LNCAP (cell line): ENCODE results near the gene TMEM135.

Source experiments
- CTCF ChIP-seq: fragments of 450-650 bp; IDR thresholded peaks from 2 replicates; pipeline ENCODE4 v1.5.1; 2017; ENCODE audit warnings: mild to moderate bottlenecking

TMEM135 gene

GRCh38 chr11:87013912-87014825 lies 23.6 kb upstream of the TMEM135 start:
- no peak for TF ChIP-seq CTCF

DNA sequence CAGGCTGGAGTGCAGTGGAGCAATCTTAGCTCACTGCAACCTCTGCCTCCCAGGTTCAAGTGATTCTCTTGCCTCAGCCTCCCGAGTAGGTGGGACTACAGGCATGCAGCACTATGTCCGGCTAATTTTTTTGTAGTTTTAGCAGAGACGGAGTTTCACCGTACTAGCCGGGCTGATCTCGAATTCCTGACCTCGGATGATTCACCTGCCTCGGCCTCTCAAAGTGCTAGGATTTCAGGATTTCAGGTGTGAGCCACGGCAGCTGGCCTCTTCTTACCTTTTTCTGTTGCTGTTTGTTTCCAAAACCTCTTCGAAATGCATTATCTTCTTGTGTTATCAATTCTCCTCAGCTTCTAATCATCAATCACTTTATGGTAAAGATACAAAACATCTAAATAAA lies 22.1 kb upstream of the TMEM135 start:
- TF ChIP-seq CTCF: no peak

DNA sequence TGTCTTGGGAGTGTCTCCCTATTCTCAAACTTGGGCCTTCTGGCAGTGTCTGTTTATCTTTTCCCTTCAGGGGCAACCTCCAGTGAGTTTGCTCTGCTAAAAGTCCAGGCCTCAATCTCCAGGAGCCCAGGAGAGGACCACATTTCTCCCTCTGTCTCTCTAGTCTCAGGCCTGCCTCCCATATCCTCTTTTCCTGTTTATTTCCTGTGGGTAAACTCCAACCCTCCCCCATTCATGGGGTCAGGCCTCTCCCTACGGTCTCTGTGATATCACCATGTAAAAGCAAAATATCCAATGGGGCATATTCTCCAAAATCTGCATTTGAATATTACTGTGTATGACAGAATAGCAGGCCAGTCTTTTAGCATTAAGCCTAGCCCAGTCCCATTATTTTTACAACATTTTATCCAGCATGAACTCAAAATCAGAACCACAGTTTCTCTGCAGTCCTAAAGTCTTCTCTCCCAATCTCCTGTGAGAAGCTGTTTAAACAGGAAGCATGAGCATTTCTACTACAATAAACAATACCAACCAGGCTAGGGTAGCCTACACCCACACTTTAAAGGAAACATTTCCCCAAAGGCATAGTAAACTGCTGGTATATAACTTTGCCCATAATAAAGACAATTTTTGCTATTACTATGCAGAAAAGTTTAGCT lies 18.0 kb upstream of the TMEM135 start:
- TF ChIP-seq CTCF: no peak

DNA sequence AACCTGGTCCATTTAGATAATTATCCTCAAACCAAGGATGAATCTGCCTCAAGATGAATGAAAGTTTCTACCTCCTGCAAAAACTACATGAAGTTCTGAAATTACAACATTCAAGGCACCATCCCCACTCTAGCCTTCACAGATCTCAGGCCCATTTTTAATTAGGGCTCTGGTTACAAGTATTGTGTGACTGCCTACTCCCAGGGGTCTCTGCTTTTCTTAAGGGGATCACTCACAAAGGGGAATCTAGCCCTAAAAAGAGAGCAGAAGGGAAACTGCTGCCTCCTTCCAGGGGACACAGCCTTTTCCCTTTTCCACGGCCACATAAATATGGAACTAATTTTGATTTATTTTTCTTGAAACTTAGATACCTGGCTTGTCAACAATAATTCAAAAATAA lies 17.4 kb upstream of the TMEM135 start:
- no peak for TF ChIP-seq CTCF

DNA sequence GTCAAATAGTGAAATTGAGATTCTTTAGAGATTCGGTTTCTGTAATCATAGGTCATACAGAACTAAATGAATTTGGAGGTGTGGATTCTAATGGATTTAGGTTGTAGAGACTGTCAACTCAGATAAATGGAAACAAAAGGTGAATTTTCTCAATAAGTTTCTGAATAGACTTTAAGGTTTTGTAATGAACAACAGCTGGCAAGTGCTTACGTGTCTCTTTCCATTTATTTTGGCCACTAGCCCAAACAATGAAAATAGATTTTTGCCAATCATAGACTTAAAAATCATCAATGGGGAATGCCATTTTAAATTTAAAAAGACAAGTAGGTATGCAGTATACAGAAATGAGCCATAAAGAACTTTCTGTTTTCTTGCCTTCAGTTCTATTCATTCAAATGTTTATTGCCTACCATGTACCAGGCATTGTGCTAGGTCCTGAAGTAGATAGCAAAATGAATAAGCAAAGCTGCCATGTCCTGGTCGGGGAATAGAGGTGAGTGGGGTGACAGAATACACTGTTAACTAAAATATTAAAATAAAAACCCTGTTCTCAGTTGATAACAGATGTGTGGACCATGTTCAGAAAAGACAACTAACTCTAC lies 16.9 kb upstream of the TMEM135 start:
- no peak for TF ChIP-seq CTCF

DNA sequence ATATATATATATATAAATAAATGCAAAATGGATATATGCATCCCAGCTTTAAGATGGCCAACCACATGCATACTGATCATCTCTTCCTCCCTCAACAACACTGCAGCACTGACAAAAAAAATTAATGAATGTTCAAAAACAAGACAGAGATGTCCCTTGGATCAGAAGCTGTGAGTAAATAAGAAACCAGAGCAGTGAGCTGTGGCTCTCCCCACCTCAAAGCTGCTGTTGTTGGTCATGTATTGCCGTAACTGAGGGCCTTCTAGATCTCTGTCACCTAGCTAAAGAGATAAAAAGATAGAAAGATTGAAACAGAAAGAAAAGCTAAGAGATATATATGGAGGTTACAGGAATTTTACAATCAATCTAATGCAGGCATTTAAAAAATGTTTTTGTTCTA lies 15.5 kb upstream of the TMEM135 start:
- TF ChIP-seq CTCF: no peak

DNA sequence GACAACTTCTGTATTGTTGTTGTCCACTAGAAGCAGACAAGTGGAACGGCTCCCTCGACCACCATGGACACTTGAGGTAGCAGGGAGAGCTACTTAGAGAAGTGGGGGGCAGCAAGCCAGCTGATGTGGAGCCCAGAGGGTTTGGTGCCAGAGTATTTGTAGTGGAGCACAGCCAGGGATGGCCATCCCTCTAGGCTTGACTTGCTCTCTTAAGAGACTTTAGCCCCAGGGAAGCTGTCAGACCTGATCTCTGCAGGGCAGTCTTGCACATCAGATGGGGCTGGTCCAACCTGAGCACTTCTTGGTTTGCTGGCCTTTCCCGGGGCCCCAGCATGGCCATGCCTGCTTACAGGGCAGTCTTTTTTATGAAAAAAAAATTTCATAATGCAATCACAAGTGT lies 15.0 kb upstream of the TMEM135 start:
- TF ChIP-seq CTCF: no peak
